Measurements from ENCODE around the gene OPTN. TPM values are rescaled to one million over a fixed set of nuclear protein-coding genes. Genes with fewer than 3 reads are reported as not detected.

OPTN gene
- total RNA-seq, 4 donors from 2014 or later = 64.4 to 93.6 (median 79.6) TPM

- TF ChIP-seq POLR2AphosphoS5 (IDR thresholded peaks at IDR 0.05) (no peak), POLR2A (IDR thresholded peaks at IDR 0.05; ENCODE audit: low read depth) (no peak), EP300 (IDR thresholded peaks at IDR 0.05) (no peak)
- TF ChIP-seq, protein P1, sequence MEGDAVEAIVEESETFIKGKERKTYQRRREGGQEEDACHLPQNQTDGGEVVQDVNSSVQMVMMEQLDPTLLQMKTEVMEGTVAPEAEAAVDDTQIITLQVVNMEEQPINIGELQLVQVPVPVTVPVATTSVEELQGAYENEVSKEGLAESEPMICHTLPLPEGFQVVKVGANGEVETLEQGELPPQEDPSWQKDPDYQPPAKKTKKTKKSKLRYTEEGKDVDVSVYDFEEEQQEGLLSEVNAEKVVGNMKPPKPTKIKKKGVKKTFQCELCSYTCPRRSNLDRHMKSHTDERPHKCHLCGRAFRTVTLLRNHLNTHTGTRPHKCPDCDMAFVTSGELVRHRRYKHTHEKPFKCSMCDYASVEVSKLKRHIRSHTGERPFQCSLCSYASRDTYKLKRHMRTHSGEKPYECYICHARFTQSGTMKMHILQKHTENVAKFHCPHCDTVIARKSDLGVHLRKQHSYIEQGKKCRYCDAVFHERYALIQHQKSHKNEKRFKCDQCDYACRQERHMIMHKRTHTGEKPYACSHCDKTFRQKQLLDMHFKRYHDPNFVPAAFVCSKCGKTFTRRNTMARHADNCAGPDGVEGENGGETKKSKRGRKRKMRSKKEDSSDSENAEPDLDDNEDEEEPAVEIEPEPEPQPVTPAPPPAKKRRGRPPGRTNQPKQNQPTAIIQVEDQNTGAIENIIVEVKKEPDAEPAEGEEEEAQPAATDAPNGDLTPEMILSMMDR (IDR thresholded peaks at IDR 0.05) = no peak
- no peaks in the 10 kb centered on the region for H3K9me3 ChIP-seq
- H3K36me3 ChIP-seq = no peaks in the 10 kb centered on the region
- DNase-seq (ENCODE audit: extremely low spot score) = no peak
- intact Hi-C loops (cut with DNase I) = loop anchor here (10.0 kb wide), 1 partner anchor 830 kb away; no protein-coding TSS in a partner anchor
- peaks cover 10 to 13% (median 12%) of the 10 kb centered on the region in 4 donors for H3K4me1 ChIP-seq
- no peaks in the 10 kb centered on the region for H3K27me3 ChIP-seq
- 68% methylated on average over 3 of the region's 3 CpGs for WGBS
- H3K4me3 ChIP-seq = no peak overlapping the region
- no peak overlapping the region for H3K27ac ChIP-seq (replicated peaks in 1 of 4)
Observed at GRCh38 chr10:13095094-13095493, 4.9 kb upstream of the OPTN start.

GRCh38 chr10:13095929-13096328 is 4.0 kb upstream of the OPTN start:
- Histone ChIP-seq H3K9me3 (no peaks in the 10 kb centered on the region), H3K4me1 (peaks cover 11 to 15% (median 13%) of the 10 kb centered on the region in 4 donors), H3K4me3 (no peak overlapping the region), H3K36me3 (no peaks in the 10 kb centered on the region), H3K27ac (replicated peaks in 1 of 4) (no peak overlapping the region), H3K27me3 (no peaks in the 10 kb centered on the region)
- 92% methylated on average over 2 of the region's 2 CpGs for WGBS
- TF ChIP-seq POLR2AphosphoS5 (IDR thresholded peaks at IDR 0.05) = no peak
- TF ChIP-seq, protein P1 (IDR thresholded peaks at IDR 0.05) = no peak
- no peak for TF ChIP-seq EP300 (IDR thresholded peaks at IDR 0.05)
- no peak for TF ChIP-seq POLR2A (IDR thresholded peaks at IDR 0.05; ENCODE audit: low read depth)
- DNase-seq (ENCODE audit: extremely low spot score) = no peak
- intact Hi-C loops (cut with DNase I) = loop anchor here (10.0 kb wide), 1 partner anchor 831 kb away; no protein-coding TSS in a partner anchor

DNA sequence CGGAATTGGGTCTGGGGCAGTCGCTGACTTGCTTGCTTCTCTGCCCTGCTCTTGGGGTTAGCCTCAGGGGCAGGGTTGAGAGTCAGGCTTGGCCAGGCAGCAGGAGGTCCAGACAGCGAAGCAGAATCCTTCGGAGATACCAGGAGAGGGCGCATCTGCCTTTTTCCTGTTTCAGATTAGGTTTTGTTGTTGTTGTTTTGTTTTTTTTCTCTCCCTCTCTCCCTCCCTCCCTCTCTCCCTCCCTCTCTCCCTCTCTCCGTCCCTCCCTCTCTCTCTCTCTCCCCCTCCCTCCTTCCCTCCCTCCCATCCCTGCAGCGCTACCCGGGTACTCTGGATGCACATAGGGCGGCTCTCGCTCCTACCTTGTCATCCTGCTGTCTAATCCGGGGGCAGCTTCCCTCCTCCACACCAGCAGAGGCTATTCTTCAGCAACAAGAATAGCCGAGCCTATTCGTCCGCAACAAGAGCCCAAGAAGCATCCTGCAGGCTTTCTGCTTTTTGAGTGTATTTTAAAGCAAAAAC is 758 bp upstream of the OPTN start:
- intact Hi-C loops (cut with DNase I) = loop anchor here (10.0 kb wide), 1 partner anchor 834 kb away; no protein-coding TSS in a partner anchor
- no peaks in the 10 kb centered on the region for H3K36me3 ChIP-seq
- no peaks in the 10 kb centered on the region for H3K9me3 ChIP-seq
- peaks cover 23 to 36% (median 31%) of the 10 kb centered on the region in 4 donors for H3K4me1 ChIP-seq
- under 1% methylated on average over 14 of the region's 14 CpGs for WGBS
- peak overlapping the region; percentile 93 to 99 (median 97) for H3K27ac ChIP-seq (replicated peaks in 1 of 4)
- H3K27me3 ChIP-seq = no peaks in the 10 kb centered on the region
- peak overlapping the region; percentile 84 to 99 (median 96) for H3K4me3 ChIP-seq
- DNase-seq (ENCODE audit: extremely low spot score) = no peak
- TF ChIP-seq, protein P1 (IDR thresholded peaks at IDR 0.05) = peak in 2 of 3 experiments; percentile 15 to 21
- TF ChIP-seq POLR2A (IDR thresholded peaks at IDR 0.05; ENCODE audit: low read depth) = no peak

DNA sequence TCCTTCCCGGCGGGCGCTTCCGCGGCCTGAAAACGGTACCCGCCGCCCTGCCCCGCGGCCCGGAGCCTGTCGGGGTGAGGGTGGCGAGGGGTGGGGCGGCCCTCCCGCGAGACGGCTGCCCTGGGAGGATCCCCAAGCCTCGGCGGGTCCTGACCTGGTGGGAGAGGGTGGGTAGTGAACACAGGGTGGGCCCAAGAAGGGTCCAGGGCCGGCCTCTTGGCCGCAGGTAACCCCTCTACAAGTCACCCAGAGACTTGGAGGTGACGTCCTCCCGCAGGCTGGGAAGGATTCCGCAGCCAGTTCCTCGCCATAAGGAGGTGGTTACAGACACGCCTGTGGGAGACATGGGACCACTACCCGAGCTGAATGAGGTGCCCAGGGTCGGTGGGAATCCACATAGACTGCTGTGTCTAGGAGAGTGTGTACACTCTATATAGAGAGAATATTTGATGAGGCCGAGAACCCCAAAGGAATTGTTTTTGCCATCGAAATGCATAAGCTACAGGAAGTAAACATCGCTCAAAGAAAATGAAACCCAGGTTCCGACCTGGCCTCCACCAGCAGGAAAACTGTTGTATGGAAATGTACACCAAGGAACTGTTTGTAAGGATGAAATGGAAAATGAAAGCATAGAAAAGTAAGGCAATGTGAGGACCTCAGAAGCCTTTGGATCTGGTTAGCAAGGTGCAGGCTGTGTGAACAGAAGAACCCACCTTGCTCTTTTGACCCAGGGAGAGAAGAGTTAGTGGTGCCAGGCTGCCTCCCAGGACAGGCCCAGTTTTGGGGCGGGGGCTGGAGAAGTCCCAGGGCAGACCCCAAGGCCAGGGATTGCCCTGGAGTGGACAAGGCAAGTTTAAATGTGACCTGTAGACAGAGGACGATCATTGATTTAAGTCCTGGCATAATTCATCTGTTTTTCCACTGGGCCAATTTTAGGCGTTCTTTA is 659 bp downstream of the OPTN start:
- no peak for DNase-seq (ENCODE audit: extremely low spot score)
- TF ChIP-seq POLR2A (IDR thresholded peaks at IDR 0.05; ENCODE audit: low read depth) (no peak), EP300 (IDR thresholded peaks at IDR 0.05) (no peak)
- TF ChIP-seq, protein P1 (IDR thresholded peaks at IDR 0.05) = no peak
- no peaks in the 10 kb centered on the region for H3K9me3 ChIP-seq
- peak overlapping the region; percentile 93 to 99 (median 97) for H3K27ac ChIP-seq (replicated peaks in 1 of 4)
- no peaks in the 10 kb centered on the region for H3K27me3 ChIP-seq
- H3K4me1 ChIP-seq = peaks cover 34 to 49% (median 40%) of the 10 kb centered on the region in 4 donors
- H3K4me3 ChIP-seq = peak overlapping the region; percentile 84 to 99 (median 96)
- peaks cover 0 to 11% (median 0%) of the 10 kb centered on the region in 4 donors for H3K36me3 ChIP-seq
- intact Hi-C loops (cut with DNase I) = no loop called here
- 20% methylated on average over 8 of the region's 35 CpGs for WGBS

All from esophagus muscularis mucosa (tissue), 4 donors.